Measurements from ENCODE around the gene VPS52. TPM values are rescaled to one million over a fixed set of nuclear protein-coding genes. Genes with fewer than 3 reads are reported as not detected.
A peak's percentile ranks its signal among the peaks of the same experiment; 100 is the strongest.

The VPS52 gene
- total and polyA plus RNA-seq, 5 donors = 31.1 to 39.1 (median 34.6) TPM

DNA sequence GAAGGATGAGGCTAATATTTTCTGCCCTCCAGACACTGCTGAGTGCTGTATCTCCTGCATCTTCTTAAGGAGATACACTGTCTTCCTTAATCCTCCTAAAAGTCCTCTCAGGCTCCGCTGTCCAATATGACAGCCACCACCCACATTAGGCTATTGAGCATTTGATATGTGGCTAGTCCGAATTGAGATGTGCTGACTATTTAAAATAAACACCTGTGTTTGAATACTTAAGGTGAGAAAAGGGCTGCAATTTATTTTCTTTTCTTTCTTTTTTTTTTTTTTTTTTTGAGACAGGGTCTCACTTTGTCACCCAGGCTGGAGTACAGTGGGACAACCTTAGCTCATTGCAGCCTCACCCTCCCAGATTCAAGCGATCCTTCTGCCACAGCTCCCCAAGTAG lies 30.2 kb upstream of the VPS52 start:
- Histone ChIP-seq H3K4me1 (ENCODE audit: control insufficient read depth, insufficient read depth, low read length) (no peaks in the 10 kb centered on the region), H3K27me3 (ENCODE audit: control insufficient read depth, insufficient read depth) (no peaks in the 10 kb centered on the region), H3K9me3 (ENCODE audit: control insufficient read depth, low read length) (no peaks in the 10 kb centered on the region), H3K4me3 (ENCODE audit: low read length) (no peak overlapping the region), H3K27ac (ENCODE audit: low read length) (no peak overlapping the region)
- intact Hi-C loops (cut with DNase I) = no loop called here
- ATAC-seq (no peak), DNase-seq (no peak)
- 93% methylated on average over 3 of the region's 3 CpGs for WGBS

DNA sequence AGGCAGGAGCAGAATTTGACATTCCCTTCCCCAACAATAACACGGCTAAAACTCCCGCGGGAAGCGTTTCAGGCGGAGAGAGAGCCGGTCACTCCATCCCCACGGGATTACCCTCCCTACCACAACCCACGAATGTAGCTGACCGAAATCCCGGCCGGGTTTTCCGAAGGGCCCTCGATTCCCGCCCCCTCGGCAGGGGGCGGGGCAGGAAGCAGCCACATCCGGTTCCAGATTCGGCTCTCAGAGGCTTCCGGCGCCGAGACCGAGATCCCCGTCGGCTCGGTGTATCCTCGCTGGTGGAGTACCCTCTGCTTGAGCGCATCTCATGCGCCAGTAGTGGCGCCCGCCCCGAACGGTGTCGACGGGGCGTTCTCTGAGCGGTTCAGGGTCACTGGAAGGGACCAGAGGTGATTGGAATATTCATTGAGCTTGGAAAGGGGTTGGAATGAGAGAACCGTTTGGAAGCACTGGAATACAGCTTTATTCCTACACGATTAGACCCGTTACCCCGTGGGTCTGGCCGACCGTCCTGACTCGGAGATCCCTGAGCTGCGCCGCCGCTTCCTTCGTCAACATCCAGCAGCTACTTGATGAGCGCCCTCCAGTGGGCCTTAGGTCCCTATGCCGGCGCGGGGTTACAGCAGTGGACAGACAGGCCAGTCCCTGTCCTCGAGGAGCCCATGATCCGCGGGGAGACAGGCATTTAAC lies 27.7 kb upstream of the VPS52 start:
- under 1% methylated on average over 54 of the region's 54 CpGs for WGBS
- DNase-seq (peak; percentile 93 to 96 (median 96)), ATAC-seq (peak; percentile 76 to 80)
- Histone ChIP-seq H3K27me3 (ENCODE audit: control insufficient read depth, insufficient read depth) (no peaks in the 10 kb centered on the region), H3K27ac (ENCODE audit: low read length) (peak overlapping the region; percentile 95), H3K9me3 (ENCODE audit: control insufficient read depth, low read length) (no peaks in the 10 kb centered on the region), H3K4me1 (ENCODE audit: control insufficient read depth, insufficient read depth, low read length) (no peaks in the 10 kb centered on the region), H3K4me3 (ENCODE audit: low read length) (peak overlapping the region; percentile 68)
- intact Hi-C loops (cut with DNase I) = loop anchor here in 1 of 4 donors (2.0 kb wide), 1 partner anchor 15 kb away; the partner anchor contains the start of gene TAPBP

- Histone ChIP-seq H3K9me3 (ENCODE audit: control insufficient read depth, low read length) (no peaks in the 10 kb centered on the region), H3K4me1 (ENCODE audit: control insufficient read depth, insufficient read depth, low read length) (no peaks in the 10 kb centered on the region), H3K27me3 (ENCODE audit: control insufficient read depth, insufficient read depth) (no peaks in the 10 kb centered on the region), H3K27ac (ENCODE audit: low read length) (peak within 1 kb of the TSS; percentile 95), H3K4me3 (ENCODE audit: low read length) (peak within 1 kb of the TSS; percentile 68)
- intact Hi-C loops (cut with DNase I) = loop anchor here in 1 of 4 donors (2.0 kb wide), 1 partner anchor 16 kb away; the partner anchor contains the start of gene TAPBP
- under 1% methylated on average over 34 of the region's 34 CpGs for WGBS
- peak; percentile 84 to 86 for ATAC-seq
- peak; percentile 90 to 96 (median 95) for DNase-seq
Observed at GRCh38 chr6:33298773-33299236, 27.1 kb upstream of the VPS52 start, which contains the start of gene RGL2. TSS of gene RGL2 (minus strand) at chr6:33298942. CDS start at chr6:33298610, 332 bp downstream.

GRCh38 chr6:33297956-33298772 lies 26.5 kb upstream of the VPS52 start:
- peak overlapping the region; percentile 68 for H3K4me3 ChIP-seq (ENCODE audit: low read length)
- no peaks in the 10 kb centered on the region for H3K27me3 ChIP-seq (ENCODE audit: control insufficient read depth, insufficient read depth)
- no peaks in the 10 kb centered on the region for H3K9me3 ChIP-seq (ENCODE audit: control insufficient read depth, low read length)
- H3K27ac ChIP-seq (ENCODE audit: low read length) = peak overlapping the region; percentile 95
- no peaks in the 10 kb centered on the region for H3K4me1 ChIP-seq (ENCODE audit: control insufficient read depth, insufficient read depth, low read length)
- intact Hi-C loops (cut with DNase I) = loop anchor here in 1 of 4 donors (2.0 kb wide), 1 partner anchor 17 kb away; the partner anchor contains the start of gene TAPBP
- ATAC-seq = peak; percentile 59 to 62
- DNase-seq = peak; percentile 79 to 86 (median 85)
- WGBS = 1% methylated on average over 42 of the region's 42 CpGs

- Histone ChIP-seq H3K9me3 (ENCODE audit: control insufficient read depth, low read length) (no peaks in the 10 kb centered on the region), H3K27ac (ENCODE audit: low read length) (peak overlapping the region; percentile 62), H3K27me3 (ENCODE audit: control insufficient read depth, insufficient read depth) (no peaks in the 10 kb centered on the region), H3K4me1 (ENCODE audit: control insufficient read depth, insufficient read depth, low read length) (no peaks in the 10 kb centered on the region), H3K4me3 (ENCODE audit: low read length) (peak overlapping the region; percentile 68)
- peak; percentile 0 to 1 for ATAC-seq
- 13% methylated on average over 16 of the region's 16 CpGs for WGBS
- intact Hi-C loops (cut with DNase I) = no loop called here
- peak; percentile 44 to 76 (median 74) for DNase-seq
Observed at GRCh38 chr6:33297406-33297955, 25.8 kb upstream of the VPS52 start.

GRCh38 chr6:33296797-33297405 lies 25.2 kb upstream of the VPS52 start:
- Histone ChIP-seq H3K4me1 (ENCODE audit: control insufficient read depth, insufficient read depth, low read length) (no peaks in the 10 kb centered on the region), H3K27me3 (ENCODE audit: control insufficient read depth, insufficient read depth) (no peaks in the 10 kb centered on the region), H3K9me3 (ENCODE audit: control insufficient read depth, low read length) (no peaks in the 10 kb centered on the region), H3K4me3 (ENCODE audit: low read length) (peak overlapping the region; percentile 68), H3K27ac (ENCODE audit: low read length) (peak overlapping the region; percentile 62)
- intact Hi-C loops (cut with DNase I) = no loop called here
- DNase-seq (peak in 1 of 3 donors; percentile 63), ATAC-seq (no peak)
- WGBS = 66% methylated on average over 12 of the region's 12 CpGs

- H3K27me3 ChIP-seq (ENCODE audit: control insufficient read depth, insufficient read depth) = no peaks in the 10 kb centered on the region
- H3K9me3 ChIP-seq (ENCODE audit: control insufficient read depth, low read length) = no peaks in the 10 kb centered on the region
- no peak overlapping the region for H3K27ac ChIP-seq (ENCODE audit: low read length)
- DNase-seq (peak in 1 of 3 donors; percentile 66), ATAC-seq (no peak)
- no peak overlapping the region for H3K4me3 ChIP-seq (ENCODE audit: low read length)
- H3K4me1 ChIP-seq (ENCODE audit: control insufficient read depth, insufficient read depth, low read length) = no peaks in the 10 kb centered on the region
- intact Hi-C loops (cut with DNase I) = no loop called here
- WGBS = 82% methylated on average over 15 of the region's 15 CpGs
Observed at GRCh38 chr6:33295621-33296369, 24.1 kb upstream of the VPS52 start.

GRCh38 chr6:33294086-33294823 lies 22.6 kb upstream of the VPS52 start:
- WGBS = 58% methylated on average over 10 of the region's 10 CpGs
- H3K27ac ChIP-seq (ENCODE audit: low read length) = no peak overlapping the region
- H3K4me3 ChIP-seq (ENCODE audit: low read length) = no peak overlapping the region
- H3K9me3 ChIP-seq (ENCODE audit: control insufficient read depth, low read length) = no peaks in the 10 kb centered on the region
- H3K27me3 ChIP-seq (ENCODE audit: control insufficient read depth, insufficient read depth) = no peaks in the 10 kb centered on the region
- DNase-seq (no peak), ATAC-seq (no peak)
- intact Hi-C loops (cut with DNase I) = no loop called here
- H3K4me1 ChIP-seq (ENCODE audit: control insufficient read depth, insufficient read depth, low read length) = peaks cover 2% of the 10 kb centered on the region

- no peak for DNase-seq
- Histone ChIP-seq H3K27ac (ENCODE audit: low read length) (no peak overlapping the region), H3K9me3 (ENCODE audit: control insufficient read depth, low read length) (no peaks in the 10 kb centered on the region), H3K4me3 (ENCODE audit: low read length) (no peak overlapping the region), H3K27me3 (ENCODE audit: control insufficient read depth, insufficient read depth) (no peaks in the 10 kb centered on the region), H3K4me1 (ENCODE audit: control insufficient read depth, insufficient read depth, low read length) (peaks cover 7% of the 10 kb centered on the region)
- intact Hi-C loops (cut with DNase I) = no loop called here
- WGBS = 81% methylated on average over 16 of the region's 16 CpGs
- no peak for ATAC-seq
Observed at GRCh38 chr6:33292996-33293682, 21.5 kb upstream of the VPS52 start.
